Middle frontal gyrus (tissue), 1 donor: Measurements from ENCODE around the gene UBL4A.

Experiments used
- DNase-seq: peaks from one replicate; pipeline ENCODE4 v3.0.0-alpha.2; 2015; ENCODE audit warnings: low spot score; ENCODE audit errors: extremely low spot score

Gene UBL4A

GRCh38 chrX:154440623-154441357 lies 45.6 kb downstream of the UBL4A start:
- no peak for DNase-seq

GRCh38 chrX:154439841-154440240 lies 46.6 kb downstream of the UBL4A start:
- no peak for DNase-seq

- no peak for DNase-seq
These were observed 48.2 kb downstream of the UBL4A start for GRCh38 chrX:154437971-154438893.

GRCh38 chrX:154436983-154437752 lies 49.2 kb downstream of the UBL4A start, which contains the start of gene GDI1:
Gene GDI1 (plus strand): TSS chrX:154437154. CDS start chrX:154437255, 101 bp downstream.
- no peak for DNase-seq

- DNase-seq, result no peak
These were observed 49.9 kb downstream of the UBL4A start for GRCh38 chrX:154436374-154436982.

- no peak for DNase-seq
These were observed 51.2 kb downstream of the UBL4A start for GRCh38 chrX:154435171-154435733.

- DNase-seq, result no peak
These were observed 51.8 kb downstream of the UBL4A start for GRCh38 chrX:154434394-154435168.
